Left ventricle myocardium inferior (tissue), 1 donor: Measurements from ENCODE around the gene NCOA1. TPM values are rescaled to one million over a fixed set of nuclear protein-coding genes. Genes with fewer than 3 reads are reported as not detected.
"Not testable (repeated sequence)": the region's sequence is repeated elsewhere in the genome, so short reads cannot be mapped to it uniquely, and the experiment has no call there.

Source experiments
- DNase-seq: peaks from one replicate; pipeline ENCODE4 v3.0.0-alpha.2; 2020
- H3K27ac ChIP-seq: fragments of 200-600 bp; replicated peaks from 2 replicates; pipeline ENCODE4 v1.8.0; 2021
- H3K27me3 ChIP-seq: fragments of 200-600 bp; 2 replicates; pipeline ENCODE4 v1.8.0; 2021; ENCODE audit warnings: low read depth
- H3K36me3 ChIP-seq: fragments of 200-600 bp; 2 replicates; pipeline ENCODE4 v1.8.0; 2021
- H3K4me1 ChIP-seq: fragments of 200-600 bp; 2 replicates; pipeline ENCODE4 v1.8.0; 2021
- H3K4me3 ChIP-seq: fragments of 200-600 bp; 2 replicates; pipeline ENCODE4 v1.8.0; 2021; ENCODE audit warnings: mild to moderate bottlenecking, moderate library complexity
- H3K9me3 ChIP-seq: fragments of 200-600 bp; replicated peaks from 2 replicates; pipeline ENCODE4 v1.8.0; 2021
- intact Hi-C: fragments of 100-400 bp; cut with micrococcal nuclease; formaldehyde crosslinking; loops from one replicate; pipeline ENCODE4 v1.11.0; 2022
- total RNA-seq: library from RNA; stranded (reverse); fragmentation: NEBNext Ultra II Directional; extraction: Animal tissue kit (Norgen Biotek cat#: 25700); gene quantifications from one replicate; pipeline ENCODE4 v1.2.1, GENCODE V29; 2021
- TF ChIP-seq, protein P1 (sequence below): fragments of 200-600 bp; IDR thresholded peaks from 2 replicates; pipeline ENCODE4 v1.8.0; 2021; ENCODE audit warnings: antibody characterized with exemption, mild to moderate bottlenecking, borderline replicate concordance
- donor health status: DM: no; HTN: yes; CAD: no; lungs with severe emphysema.

Gene NCOA1
- total RNA-seq, 1 donor from 2014 or later: 26.9 TPM

DNA sequence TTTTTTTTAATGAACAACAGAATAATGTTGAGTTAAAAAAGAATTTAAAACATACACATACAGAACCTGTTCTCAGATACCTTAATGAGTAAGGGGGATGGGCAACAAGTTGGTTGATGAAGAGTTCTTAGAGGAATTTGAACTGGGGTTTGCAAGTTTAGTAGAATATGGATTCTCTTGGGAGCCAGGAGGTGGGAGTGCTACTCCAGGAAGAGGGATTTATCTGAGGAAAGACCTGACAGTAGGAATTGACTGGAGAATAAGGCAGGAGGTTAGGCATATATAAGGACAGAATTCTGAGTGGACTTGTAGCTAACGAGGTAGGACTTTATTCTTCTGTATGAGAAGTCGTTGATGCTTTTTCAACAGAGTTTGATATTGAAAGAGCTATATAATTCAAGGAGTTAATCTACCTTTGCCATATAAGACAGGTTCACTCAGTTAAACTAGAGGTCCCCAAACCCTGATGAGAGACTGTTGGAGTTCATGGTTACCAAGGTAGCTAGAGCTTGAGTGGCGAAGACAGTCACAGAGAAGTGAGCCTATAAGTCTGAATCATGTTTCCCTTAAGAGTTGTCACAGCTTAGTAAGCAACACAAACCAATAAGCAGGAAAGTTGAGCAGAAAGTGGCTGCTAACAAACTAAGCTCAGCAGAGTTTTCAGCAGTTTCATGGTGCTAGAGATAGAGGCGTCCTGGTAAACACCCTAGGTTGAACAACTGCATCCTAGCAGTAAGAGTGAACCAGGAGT, 88.2 kb downstream of the NCOA1 start:
- Histone ChIP-seq H3K36me3 (no peaks in the 10 kb centered on the region), H3K27me3 (no peaks in the 10 kb centered on the region), H3K9me3 (no peaks in the 10 kb centered on the region), H3K4me3 (no peak overlapping the region), H3K27ac (no peak overlapping the region), H3K4me1 (peaks cover 53% of the 10 kb centered on the region)
- DNase-seq: no peak
- intact Hi-C loops: no loop called here
- TF ChIP-seq, protein P1, sequence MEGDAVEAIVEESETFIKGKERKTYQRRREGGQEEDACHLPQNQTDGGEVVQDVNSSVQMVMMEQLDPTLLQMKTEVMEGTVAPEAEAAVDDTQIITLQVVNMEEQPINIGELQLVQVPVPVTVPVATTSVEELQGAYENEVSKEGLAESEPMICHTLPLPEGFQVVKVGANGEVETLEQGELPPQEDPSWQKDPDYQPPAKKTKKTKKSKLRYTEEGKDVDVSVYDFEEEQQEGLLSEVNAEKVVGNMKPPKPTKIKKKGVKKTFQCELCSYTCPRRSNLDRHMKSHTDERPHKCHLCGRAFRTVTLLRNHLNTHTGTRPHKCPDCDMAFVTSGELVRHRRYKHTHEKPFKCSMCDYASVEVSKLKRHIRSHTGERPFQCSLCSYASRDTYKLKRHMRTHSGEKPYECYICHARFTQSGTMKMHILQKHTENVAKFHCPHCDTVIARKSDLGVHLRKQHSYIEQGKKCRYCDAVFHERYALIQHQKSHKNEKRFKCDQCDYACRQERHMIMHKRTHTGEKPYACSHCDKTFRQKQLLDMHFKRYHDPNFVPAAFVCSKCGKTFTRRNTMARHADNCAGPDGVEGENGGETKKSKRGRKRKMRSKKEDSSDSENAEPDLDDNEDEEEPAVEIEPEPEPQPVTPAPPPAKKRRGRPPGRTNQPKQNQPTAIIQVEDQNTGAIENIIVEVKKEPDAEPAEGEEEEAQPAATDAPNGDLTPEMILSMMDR: no peak

DNA sequence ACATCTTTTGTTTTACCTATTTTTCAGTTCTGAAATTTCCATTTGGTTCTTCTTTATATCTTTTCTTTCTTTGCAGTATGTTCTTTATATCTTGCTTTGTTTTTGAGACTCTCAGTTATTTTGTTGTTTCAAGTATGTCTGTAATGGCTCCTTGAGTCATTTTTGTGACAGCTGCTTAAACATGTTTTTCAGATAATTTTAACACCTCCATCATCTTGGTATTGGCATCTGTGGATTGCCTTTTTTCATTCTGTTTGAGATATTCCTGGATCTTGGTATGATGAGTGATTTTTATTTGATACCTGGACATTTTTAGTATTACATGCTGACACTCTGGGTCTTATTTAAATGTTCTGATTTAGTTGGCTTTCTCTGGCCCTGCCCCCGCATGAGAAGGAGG, 89.5 kb downstream of the NCOA1 start:
- H3K4me3 ChIP-seq: no peak overlapping the region
- DNase-seq: no peak
- peaks cover 53% of the 10 kb centered on the region for H3K4me1 ChIP-seq
- no peaks in the 10 kb centered on the region for H3K36me3 ChIP-seq
- H3K27ac ChIP-seq: no peak overlapping the region
- H3K27me3 ChIP-seq: no peaks in the 10 kb centered on the region
- H3K9me3 ChIP-seq: no peaks in the 10 kb centered on the region
- intact Hi-C loops: no loop called here
- TF ChIP-seq, protein P1: no peak

- H3K27me3 ChIP-seq, H3K36me3 ChIP-seq, H3K4me3 ChIP-seq, H3K27ac ChIP-seq, intact Hi-C loops, DNase-seq, H3K9me3 ChIP-seq: not testable (repeated sequence)
- H3K4me1 ChIP-seq: peaks cover 43% of the 10 kb centered on the region
These were observed 90.9 kb downstream of the NCOA1 start for GRCh38 chr2:24581971-24582370.

DNA sequence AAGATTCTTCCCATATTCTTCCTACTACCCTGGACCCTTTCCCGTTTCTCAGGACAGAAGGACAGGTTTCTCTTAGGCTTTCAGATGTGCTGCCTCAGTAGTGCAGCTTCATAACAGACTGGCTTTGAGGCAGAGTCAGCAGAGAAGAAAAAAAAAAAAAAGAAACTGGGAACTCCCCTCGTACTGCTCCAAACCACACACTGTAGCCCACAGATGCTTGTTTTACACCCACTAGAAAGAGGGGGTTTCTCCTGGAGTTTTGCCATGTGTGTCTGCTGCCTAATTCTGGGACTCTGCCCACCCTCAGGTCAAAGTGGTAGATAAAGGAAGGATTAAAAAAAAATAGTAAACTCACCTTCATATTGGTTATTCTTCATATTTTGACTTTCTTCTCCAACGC, 95.9 kb downstream of the NCOA1 start:
- H3K4me3 ChIP-seq: no peak overlapping the region
- intact Hi-C loops: no loop called here
- H3K27me3 ChIP-seq: no peaks in the 10 kb centered on the region
- H3K36me3 ChIP-seq: peaks cover 6% of the 10 kb centered on the region
- H3K27ac ChIP-seq: no peak overlapping the region
- no peaks in the 10 kb centered on the region for H3K4me1 ChIP-seq
- no peak for DNase-seq
- H3K9me3 ChIP-seq: no peaks in the 10 kb centered on the region
- TF ChIP-seq, protein P1: no peak

- Histone ChIP-seq H3K4me1 (peaks cover 4% of the 10 kb centered on the region), H3K4me3 (no peak overlapping the region), H3K36me3 (peaks cover 6% of the 10 kb centered on the region), H3K27me3 (no peaks in the 10 kb centered on the region), H3K9me3 (no peaks in the 10 kb centered on the region), H3K27ac (no peak overlapping the region)
- TF ChIP-seq, protein P1: no peak
- intact Hi-C loops: no loop called here
- DNase-seq: no peak
These were observed 97.2 kb downstream of the NCOA1 start for GRCh38 chr2:24588294-24588693.

DNA sequence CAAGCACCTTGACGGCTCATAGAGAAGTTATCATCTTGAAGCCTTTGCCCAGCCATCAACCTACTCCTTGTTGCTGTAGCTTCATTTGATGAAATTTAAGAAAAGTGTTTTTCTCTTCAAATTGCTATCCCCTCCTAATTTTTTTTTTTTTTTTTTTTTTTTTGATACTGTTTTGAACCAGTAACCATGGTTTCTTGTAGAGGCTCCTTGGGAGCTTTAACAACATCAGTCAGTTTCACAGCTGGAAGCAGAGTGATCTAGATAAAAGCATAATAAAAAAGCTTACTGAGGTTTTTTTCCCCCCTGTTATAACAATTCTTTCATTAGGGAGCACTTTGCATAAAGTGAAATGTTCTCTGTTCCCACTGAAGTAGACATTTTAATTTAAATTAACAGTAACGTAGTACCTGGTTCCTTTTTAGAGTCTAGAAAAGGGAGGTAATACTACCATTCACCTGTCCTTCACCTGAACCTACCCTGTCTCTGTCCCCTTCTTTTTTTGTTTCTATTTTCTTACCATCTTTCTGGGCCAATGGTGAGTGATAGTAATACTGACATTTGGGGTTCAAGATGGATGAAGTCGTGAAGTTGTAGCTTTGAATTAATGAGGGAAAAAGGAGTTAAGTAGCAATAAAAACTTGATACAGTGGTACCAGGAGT, 101.5 kb downstream of the NCOA1 start:
- Histone ChIP-seq H3K9me3 (no peaks in the 10 kb centered on the region), H3K27me3 (no peaks in the 10 kb centered on the region), H3K4me1 (peaks cover 11% of the 10 kb centered on the region), H3K36me3 (peaks cover 6% of the 10 kb centered on the region), H3K4me3 (no peak overlapping the region), H3K27ac (no peak overlapping the region)
- DNase-seq: no peak
- intact Hi-C loops: no loop called here
- TF ChIP-seq, protein P1: no peak
